Muscle of leg (tissue), 11 donors: Measurements from ENCODE around the gene ZNF407. TPM values are rescaled to one million over a fixed set of nuclear protein-coding genes. Genes with fewer than 3 reads are reported as not detected.

Experiments used
- DNase-seq: peaks from one replicate; pipeline ENCODE4 v3.0.0; 2013
- H3K27ac ChIP-seq: one replicate; pipeline ENCODE4 v1.5.1; 2013; ENCODE audit warnings: mild to moderate bottlenecking, low read length, control low read depth
- H3K27me3 ChIP-seq: one replicate; pipeline ENCODE4 v1.6.1; 2013; ENCODE audit warnings: low read length; ENCODE audit not compliant: control insufficient read depth, insufficient read depth
- H3K36me3 ChIP-seq: one replicate; pipeline ENCODE4 v1.6.1; 2013; ENCODE audit warnings: low read length; ENCODE audit not compliant: control insufficient read depth, insufficient read depth
- H3K4me1 ChIP-seq: one replicate; pipeline ENCODE4 v1.6.1; 2013; ENCODE audit warnings: low read length; ENCODE audit not compliant: control insufficient read depth, insufficient read depth
- H3K4me3 ChIP-seq: one replicate; pipeline ENCODE4 v1.5.1; 2013; ENCODE audit warnings: low read length, control low read depth
- H3K9me3 ChIP-seq: replicated peaks from 2 replicates; pipeline ENCODE4 v1.6.1; 2013; ENCODE audit warnings: low read depth, low read length; ENCODE audit not compliant: control insufficient read depth
- WGBS: methylation state at CpG from one replicate; pipeline ENCODE4 v1.1.5; 2013; ENCODE audit warnings: missing lambda C conversion rate; ENCODE audit not compliant: insufficient coverage; 5-methylcytosine and 5-hydroxymethylcytosine counted together
- polyA plus RNA-seq, 8 donors: library from polyadenylated mRNA; unstranded; fragments of 120-200 nt; gene quantifications; one replicate each; pipeline versions ENCODE4 v1.2.1 to v1.2.3, GENCODE V29; 2013; ENCODE audit warnings: inconsistent platforms in 1 of 8, low replicate concordance in 1 of 8; ENCODE audit not compliant: insufficient read length in 8 of 8, insufficient read depth in 1 of 8
- total RNA-seq: library from RNA; stranded (reverse); fragments of 120-200 nt; gene quantifications from one replicate; pipeline ENCODE4 v1.2.4, GENCODE V29; 2013

The ZNF407 gene
- total and polyA plus RNA-seq, 9 donors: 5.3 to 10.7 (median 6.4) TPM

DNA sequence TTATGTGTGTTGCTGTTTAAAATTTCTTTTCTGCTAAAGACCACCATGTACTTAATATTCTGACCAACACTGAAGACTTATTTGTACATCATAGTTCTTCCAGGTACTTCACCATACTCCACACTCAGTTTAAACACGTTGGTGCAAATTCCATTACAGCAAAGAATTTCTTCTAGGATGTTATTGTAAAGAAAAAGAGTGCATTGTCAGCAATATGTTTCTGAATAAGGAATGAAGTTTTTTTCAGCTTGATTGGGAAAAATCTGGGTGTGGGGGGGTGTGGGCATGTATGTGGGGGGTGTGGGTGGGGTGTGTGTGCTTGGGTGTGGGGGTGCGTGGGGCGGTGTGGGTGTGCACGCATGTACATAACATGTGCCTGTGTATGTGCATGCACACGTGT lies 447.1 kb downstream of the ZNF407 start:
- Histone ChIP-seq H3K9me3 (no peaks in the 10 kb centered on the region), H3K27ac (no peak overlapping the region)

DNA sequence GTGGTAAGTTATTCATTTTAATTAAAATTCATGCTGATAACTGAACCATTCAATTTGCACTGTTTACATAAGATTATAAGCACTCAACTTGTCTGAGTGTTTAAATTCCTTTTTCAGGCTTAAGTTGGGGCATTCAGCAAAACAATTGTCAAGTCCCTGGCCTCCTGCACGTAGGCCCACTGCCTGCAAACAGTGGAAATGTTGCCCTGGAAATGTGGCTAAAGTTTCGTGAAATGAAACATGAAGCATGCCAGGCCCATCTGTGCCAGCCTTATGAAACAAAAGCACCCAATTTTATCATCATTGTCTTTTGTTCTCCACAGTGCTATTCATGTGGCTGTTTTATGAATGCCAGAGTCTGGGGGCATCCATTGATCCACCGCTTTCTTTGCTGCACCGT lies 447.6 kb downstream of the ZNF407 start:
- H3K4me1 ChIP-seq: no peaks in the 10 kb centered on the region
- H3K9me3 ChIP-seq: peaks cover under 1% of the 10 kb centered on the region
- no peaks in the 10 kb centered on the region for H3K36me3 ChIP-seq
- H3K27me3 ChIP-seq: no peaks in the 10 kb centered on the region
- no peak for DNase-seq
- no peak overlapping the region for H3K27ac ChIP-seq
- H3K4me3 ChIP-seq: no peak overlapping the region
- 88% methylated on average over 2 of the region's 4 CpGs for WGBS

More for the DNA sequence above, 447.1 kb downstream of the ZNF407 start:
- WGBS: no CpG with 5 or more reads among the region's 5 CpGs
- Histone ChIP-seq H3K27me3 (no peaks in the 10 kb centered on the region), H3K4me1 (no peaks in the 10 kb centered on the region), H3K36me3 (no peaks in the 10 kb centered on the region), H3K4me3 (no peak overlapping the region)
- DNase-seq: no peak

DNA sequence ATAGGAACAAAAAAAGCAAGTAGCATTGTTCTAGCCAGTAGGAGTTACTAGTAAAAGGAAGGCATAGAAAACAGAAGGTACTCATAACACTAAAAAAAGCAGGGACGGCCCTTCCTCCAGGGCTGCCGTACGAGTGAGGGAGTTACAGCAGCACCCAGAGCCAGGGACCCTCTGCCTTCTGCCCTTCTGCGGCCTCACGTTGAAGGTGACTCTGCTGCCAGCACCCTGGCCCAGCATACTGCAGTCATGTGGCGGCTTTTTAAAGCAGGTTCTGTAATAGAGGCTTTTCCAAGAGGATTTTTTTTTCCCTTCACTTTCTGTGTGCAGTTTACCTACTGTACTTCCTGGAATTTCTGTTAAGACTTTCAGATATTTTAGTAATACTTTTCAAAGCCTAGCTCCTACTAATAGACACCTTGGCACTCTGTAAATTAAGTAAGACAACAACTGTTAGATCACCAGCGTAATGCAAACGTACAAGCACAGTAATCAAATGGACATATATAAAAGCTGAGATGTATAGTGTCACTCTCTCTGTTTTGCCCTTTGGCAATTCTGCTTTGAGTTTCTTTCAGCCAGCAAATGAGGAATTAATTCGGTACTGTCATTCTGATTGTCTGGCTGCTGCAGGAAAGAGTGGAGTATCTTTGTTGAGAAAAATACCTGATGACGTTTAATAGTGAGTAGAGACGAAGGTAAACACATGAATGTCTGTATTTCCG lies 449.7 kb downstream of the ZNF407 start:
- Histone ChIP-seq H3K4me3 (no peak overlapping the region), H3K27ac (no peak overlapping the region), H3K4me1 (peaks cover 4% of the 10 kb centered on the region), H3K9me3 (peaks cover 2% of the 10 kb centered on the region), H3K27me3 (no peaks in the 10 kb centered on the region), H3K36me3 (no peaks in the 10 kb centered on the region)
- 39% methylated on average over 5 of the region's 12 CpGs for WGBS
- DNase-seq: no peak

DNA sequence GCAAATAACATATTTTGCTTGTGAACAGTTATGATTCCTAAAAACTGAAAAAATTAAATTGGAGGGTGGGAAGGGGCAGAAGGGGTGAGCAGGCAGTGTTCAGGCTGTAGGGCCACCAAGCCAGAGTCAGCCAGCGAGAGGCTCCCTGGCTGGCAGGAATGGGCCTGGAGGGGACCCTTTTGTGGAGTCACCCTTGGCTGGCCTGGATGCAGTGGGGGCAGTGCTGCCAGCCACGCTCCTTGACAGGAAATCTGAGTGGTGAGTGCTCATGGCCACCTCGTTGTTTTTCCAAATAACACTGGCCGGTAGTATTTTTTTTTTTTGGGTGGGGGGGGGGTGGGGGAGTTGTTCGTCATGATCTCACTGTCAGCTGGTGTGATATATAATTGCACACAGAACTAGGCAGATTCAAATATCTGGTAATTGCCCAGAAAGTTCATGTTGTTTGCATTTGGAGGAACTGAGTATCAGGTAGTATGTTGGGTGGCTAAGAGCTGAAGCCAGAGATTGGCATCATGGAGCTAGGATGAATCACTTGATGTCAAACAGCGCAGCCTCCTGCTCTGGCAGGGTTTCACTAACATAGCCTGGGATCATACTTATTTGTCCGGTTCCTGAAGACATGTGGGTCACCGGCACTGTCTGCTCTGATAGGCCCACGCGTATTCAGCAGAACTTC lies 451.2 kb downstream of the ZNF407 start:
- peaks cover 8% of the 10 kb centered on the region for H3K4me1 ChIP-seq
- H3K36me3 ChIP-seq: no peaks in the 10 kb centered on the region
- WGBS: 78% methylated on average over 5 of the region's 10 CpGs
- DNase-seq: no peak
- H3K9me3 ChIP-seq: peaks cover 2% of the 10 kb centered on the region
- no peaks in the 10 kb centered on the region for H3K27me3 ChIP-seq
- no peak overlapping the region for H3K4me3 ChIP-seq
- H3K27ac ChIP-seq: no peak overlapping the region

DNA sequence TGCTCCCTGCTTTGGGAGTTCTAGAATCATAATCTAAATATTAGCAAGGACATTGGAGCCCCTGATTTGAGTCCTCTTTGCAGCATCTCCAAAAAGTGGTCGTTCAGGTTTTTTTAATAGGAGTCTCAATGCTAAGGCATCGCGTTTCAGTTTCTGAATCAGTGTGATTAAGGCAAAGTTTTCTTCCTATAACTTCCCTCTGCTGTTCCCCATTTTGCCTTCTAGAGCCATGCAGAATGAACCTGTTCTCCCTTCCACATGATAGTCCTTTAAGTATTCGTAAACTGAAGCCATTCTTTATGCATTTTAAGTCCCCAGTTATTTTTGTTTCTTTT lies 451.8 kb downstream of the ZNF407 start:
- WGBS: no CpG with 5 or more reads among the region's 4 CpGs
- no peaks in the 10 kb centered on the region for H3K27me3 ChIP-seq
- H3K27ac ChIP-seq: no peak overlapping the region
- peaks cover 9% of the 10 kb centered on the region for H3K4me1 ChIP-seq
- H3K4me3 ChIP-seq: no peak overlapping the region
- DNase-seq: no peak
- H3K9me3 ChIP-seq: peaks cover 2% of the 10 kb centered on the region
- no peaks in the 10 kb centered on the region for H3K36me3 ChIP-seq

DNA sequence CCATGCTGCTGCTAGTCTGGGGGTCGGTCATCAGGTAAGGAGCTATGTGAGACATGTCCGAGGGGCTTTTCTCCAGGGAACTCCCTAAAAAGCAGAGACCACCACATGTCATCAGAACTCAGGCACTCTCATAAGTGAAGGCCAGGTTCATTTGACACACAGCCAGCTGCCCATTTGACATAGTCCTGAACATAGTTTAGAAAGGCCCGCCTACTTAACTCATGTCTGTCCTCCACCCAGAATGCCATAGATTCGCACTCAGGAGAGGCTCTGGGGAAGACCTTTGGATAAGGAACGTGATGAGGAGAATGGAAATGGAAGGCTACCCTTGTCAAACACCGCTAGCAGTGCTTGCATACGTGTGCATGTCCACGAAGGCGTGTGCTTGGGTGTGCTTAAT lies 454.1 kb downstream of the ZNF407 start:
- no peak overlapping the region for H3K27ac ChIP-seq
- H3K4me1 ChIP-seq: peaks cover 9% of the 10 kb centered on the region
- WGBS: 94% methylated on average over 4 of the region's 9 CpGs

DNA sequence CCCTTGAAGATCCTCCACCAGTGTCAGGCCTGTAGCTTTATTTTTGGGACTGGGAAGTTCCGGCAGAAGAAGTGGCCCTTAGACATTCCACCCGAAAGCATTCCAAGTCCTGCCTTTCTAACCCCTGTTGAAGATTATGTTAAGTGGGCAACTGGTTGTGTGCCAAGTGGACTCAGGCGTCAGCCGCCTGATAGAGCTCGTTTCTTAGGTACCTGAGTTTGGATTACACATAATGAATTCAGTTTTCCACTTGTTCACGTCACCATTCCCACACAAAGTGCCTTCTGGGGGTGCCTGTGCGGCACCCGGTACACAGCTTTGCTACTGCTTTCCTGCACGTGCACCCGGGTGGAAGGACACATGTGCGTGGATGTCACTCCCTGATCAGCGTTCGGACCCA lies 454.8 kb downstream of the ZNF407 start:
- no peak for DNase-seq
- H3K4me3 ChIP-seq: no peak overlapping the region
- peaks cover 9% of the 10 kb centered on the region for H3K4me1 ChIP-seq
- H3K9me3 ChIP-seq: peaks cover 2% of the 10 kb centered on the region
- H3K27ac ChIP-seq: no peak overlapping the region
- no peaks in the 10 kb centered on the region for H3K36me3 ChIP-seq
- H3K27me3 ChIP-seq: no peaks in the 10 kb centered on the region
- 95% methylated on average over 10 of the region's 13 CpGs for WGBS

More for the DNA sequence above, 454.1 kb downstream of the ZNF407 start:
- Histone ChIP-seq H3K36me3 (no peaks in the 10 kb centered on the region), H3K27me3 (no peaks in the 10 kb centered on the region), H3K4me3 (no peak overlapping the region), H3K9me3 (peaks cover 2% of the 10 kb centered on the region)
- DNase-seq: no peak

DNA sequence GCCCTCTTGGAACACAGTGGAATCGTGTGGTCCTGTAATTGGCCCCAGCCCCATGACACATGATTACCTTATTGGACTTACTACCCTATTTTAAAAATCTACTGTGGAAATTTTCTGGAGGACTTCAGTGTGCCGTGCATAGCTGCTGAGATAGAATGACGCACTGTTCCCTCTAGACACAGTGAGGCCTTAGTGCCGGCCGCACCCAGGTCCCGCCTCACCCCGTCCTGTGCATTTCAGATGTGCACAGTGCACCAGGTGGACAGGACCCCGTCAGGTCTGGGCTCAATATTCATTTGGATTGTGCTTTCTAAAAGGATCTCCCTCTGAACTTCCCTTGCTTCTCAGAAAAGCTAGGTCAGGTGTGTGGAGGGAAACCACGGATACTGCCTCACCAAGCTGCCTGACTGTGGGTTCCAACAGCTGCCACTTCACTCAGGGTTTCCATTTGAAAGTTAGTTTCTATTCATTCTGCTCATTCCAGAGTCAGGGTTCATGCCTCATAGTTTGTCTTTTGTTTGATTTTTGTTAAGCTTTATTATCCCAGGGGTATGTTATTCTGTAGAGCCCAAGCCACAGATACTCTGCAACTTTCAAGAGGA lies 455.5 kb downstream of the ZNF407 start:
- no peak for DNase-seq
- Histone ChIP-seq H3K4me3 (no peak overlapping the region), H3K27ac (no peak overlapping the region), H3K36me3 (no peaks in the 10 kb centered on the region), H3K27me3 (no peaks in the 10 kb centered on the region), H3K9me3 (peaks cover 2% of the 10 kb centered on the region), H3K4me1 (peaks cover 9% of the 10 kb centered on the region)
- 83% methylated on average over 2 of the region's 9 CpGs for WGBS

DNA sequence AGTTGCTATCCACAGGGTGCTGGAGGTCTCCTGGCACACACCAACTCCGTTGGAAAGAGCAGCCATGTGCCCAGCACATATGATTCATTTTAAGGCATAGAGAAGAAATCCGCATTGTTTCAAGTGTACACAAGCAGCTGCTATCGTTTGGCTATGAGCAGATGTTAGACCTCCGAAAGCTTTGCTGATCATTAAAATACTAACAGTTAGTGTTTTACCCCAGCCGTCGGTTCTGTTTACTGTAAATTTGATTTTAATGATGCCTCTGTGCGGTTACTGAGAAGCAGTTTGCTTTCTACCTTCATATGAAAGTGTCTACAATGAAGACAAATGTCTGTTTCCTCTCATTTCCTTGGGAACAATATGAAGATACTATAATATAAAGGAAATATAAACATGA lies 456.4 kb downstream of the ZNF407 start:
- no peak for DNase-seq
- no peaks in the 10 kb centered on the region for H3K36me3 ChIP-seq
- H3K4me3 ChIP-seq: no peak overlapping the region
- 65% methylated on average over 2 of the region's 7 CpGs for WGBS
- H3K9me3 ChIP-seq: peaks cover 2% of the 10 kb centered on the region
- no peaks in the 10 kb centered on the region for H3K27me3 ChIP-seq
- H3K4me1 ChIP-seq: peaks cover 9% of the 10 kb centered on the region
- H3K27ac ChIP-seq: no peak overlapping the region

DNA sequence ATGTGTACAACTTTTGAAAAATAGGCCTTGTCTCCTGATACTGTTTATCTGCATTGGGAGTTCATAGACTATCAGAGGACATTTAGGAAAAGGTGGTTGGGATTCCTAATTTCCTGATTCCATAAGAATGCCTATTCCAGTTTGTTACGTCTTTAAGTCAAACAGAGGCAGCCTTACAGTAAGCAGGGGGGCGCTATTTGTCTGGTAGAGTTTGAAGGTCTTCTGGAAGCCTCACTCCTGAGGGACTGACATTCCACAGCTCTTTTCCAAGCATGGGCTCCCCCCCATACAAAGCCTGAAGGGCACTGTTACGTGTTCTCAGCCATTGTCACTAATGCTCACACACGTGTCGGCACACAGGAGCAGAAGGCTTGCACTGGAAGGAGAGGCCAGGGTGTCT lies 456.9 kb downstream of the ZNF407 start:
- Histone ChIP-seq H3K9me3 (peaks cover 2% of the 10 kb centered on the region), H3K4me3 (no peak overlapping the region), H3K27me3 (no peaks in the 10 kb centered on the region), H3K4me1 (peaks cover 9% of the 10 kb centered on the region), H3K36me3 (no peaks in the 10 kb centered on the region), H3K27ac (no peak overlapping the region)
- 80% methylated on average over 4 of the region's 5 CpGs for WGBS
- DNase-seq: no peak
